KMS-11 (cell line): ENCODE results near the gene LARP4B.

Source experiments
- H2AFZ ChIP-seq: fragments of 200-600 bp; sonication (generic); 2 replicates; pipeline ENCODE4 v1.6.1; 2016; ENCODE audit warnings: antibody characterized with exemption, mixed run types, low read depth
- H3K27ac ChIP-seq: fragments of 200-600 bp; sonication (generic); 2 replicates; pipeline ENCODE4 v1.6.1; 2016; ENCODE audit warnings: mild to moderate bottlenecking, mixed run types
- H3K27me3 ChIP-seq: fragments of 200-600 bp; sonication (generic); 2 replicates; pipeline ENCODE4 v1.6.1; 2017; ENCODE audit warnings: mild to moderate bottlenecking, low read depth, mixed run types, moderate library complexity; ENCODE audit not compliant: insufficient read depth
- H3K36me3 ChIP-seq: fragments of 200-600 bp; sonication (generic); 2 replicates; pipeline ENCODE4 v1.6.1; 2017; ENCODE audit warnings: mild to moderate bottlenecking, mixed run types; ENCODE audit not compliant: insufficient read depth
- H3K4me1 ChIP-seq: fragments of 200-600 bp; sonication (generic); 2 replicates; pipeline ENCODE4 v1.6.1; 2016; ENCODE audit warnings: mild to moderate bottlenecking, low read depth, mixed run types; ENCODE audit not compliant: poor library complexity, severe bottlenecking
- H3K4me2 ChIP-seq: fragments of 200-600 bp; sonication (generic); 2 replicates; pipeline ENCODE4 v1.7.0; 2016; ENCODE audit warnings: mild to moderate bottlenecking, mixed run types
- H3K4me3 ChIP-seq: fragments of 200-600 bp; sonication (generic); IDR thresholded peaks from 2 replicates; pipeline ENCODE4 v1.6.1; 2017; ENCODE audit warnings: low read depth, low read length, mixed read lengths; ENCODE audit not compliant: insufficient read depth
- H3K79me2 ChIP-seq: fragments of 200-600 bp; sonication (generic); 2 replicates; pipeline ENCODE4 v1.6.1; 2016; ENCODE audit warnings: low read depth, mixed run types; ENCODE audit not compliant: insufficient read depth
- H3K9ac ChIP-seq: fragments of 200-600 bp; sonication (generic); 2 replicates; pipeline ENCODE4 v1.6.1; 2016; ENCODE audit warnings: mild to moderate bottlenecking, mixed run types
- H4K20me1 ChIP-seq: fragments of 200-600 bp; sonication (generic); 2 replicates; pipeline ENCODE4 v1.6.1; 2016; ENCODE audit warnings: mild to moderate bottlenecking, mixed run types; ENCODE audit not compliant: insufficient read depth
- CTCF ChIP-seq: fragments of 200-600 bp; sonication (generic); conservative IDR thresholded peaks from 2 replicates; pipeline ENCODE4 v1.6.1; 2017; ENCODE audit warnings: low read depth, mild to moderate bottlenecking, antibody characterized with exemption, low read length, moderate library complexity, mixed read lengths

The LARP4B gene

GRCh38 chr10:963186-963585 lies 31.7 kb upstream of the LARP4B start:
- no peak for TF ChIP-seq CTCF
- H3K36me3 ChIP-seq: no peaks in the 10 kb centered on the region
- H3K4me2 ChIP-seq: no peak overlapping the region
- no peak overlapping the region for H3K9ac ChIP-seq
- H3K27me3 ChIP-seq: no peaks in the 10 kb centered on the region
- H3K27ac ChIP-seq: no peak overlapping the region
- H3K4me3 ChIP-seq: no peak overlapping the region
- no peak overlapping the region for H2AFZ ChIP-seq
- H4K20me1 ChIP-seq: no peaks in the 10 kb centered on the region
- no peaks in the 10 kb centered on the region for H3K4me1 ChIP-seq
- H3K79me2 ChIP-seq: no peaks in the 10 kb centered on the region

GRCh38 chr10:962342-962741 lies 30.8 kb upstream of the LARP4B start:
- H3K36me3 ChIP-seq: no peaks in the 10 kb centered on the region
- no peaks in the 10 kb centered on the region for H3K27me3 ChIP-seq
- no peaks in the 10 kb centered on the region for H4K20me1 ChIP-seq
- H2AFZ ChIP-seq: no peak overlapping the region
- H3K9ac ChIP-seq: no peak overlapping the region
- TF ChIP-seq CTCF: no peak
- H3K79me2 ChIP-seq: no peaks in the 10 kb centered on the region
- no peaks in the 10 kb centered on the region for H3K4me1 ChIP-seq
- no peak overlapping the region for H3K4me3 ChIP-seq
- H3K4me2 ChIP-seq: no peak overlapping the region
- H3K27ac ChIP-seq: no peak overlapping the region

GRCh38 chr10:958856-959255 lies 27.4 kb upstream of the LARP4B start:
- H4K20me1 ChIP-seq: no peaks in the 10 kb centered on the region
- H3K4me2 ChIP-seq: no peak overlapping the region
- no peak overlapping the region for H2AFZ ChIP-seq
- no peaks in the 10 kb centered on the region for H3K79me2 ChIP-seq
- no peak overlapping the region for H3K4me3 ChIP-seq
- no peaks in the 10 kb centered on the region for H3K4me1 ChIP-seq
- H3K36me3 ChIP-seq: no peaks in the 10 kb centered on the region
- no peak overlapping the region for H3K9ac ChIP-seq
- TF ChIP-seq CTCF: no peak
- no peaks in the 10 kb centered on the region for H3K27me3 ChIP-seq
- H3K27ac ChIP-seq: no peak overlapping the region

- H3K4me1 ChIP-seq: no peaks in the 10 kb centered on the region
- H3K27me3 ChIP-seq: no peaks in the 10 kb centered on the region
- H3K9ac ChIP-seq: no peak overlapping the region
- H2AFZ ChIP-seq: no peak overlapping the region
- H3K27ac ChIP-seq: no peak overlapping the region
- no peak overlapping the region for H3K4me2 ChIP-seq
- H4K20me1 ChIP-seq: no peaks in the 10 kb centered on the region
- no peaks in the 10 kb centered on the region for H3K79me2 ChIP-seq
- no peaks in the 10 kb centered on the region for H3K36me3 ChIP-seq
- H3K4me3 ChIP-seq: no peak overlapping the region
- no peak for TF ChIP-seq CTCF
Measured at GRCh38 chr10:958106-958505, 26.6 kb upstream of the LARP4B start.

GRCh38 chr10:955820-956217 lies 24.3 kb upstream of the LARP4B start:
- no peak overlapping the region for H3K27ac ChIP-seq
- H3K9ac ChIP-seq: no peak overlapping the region
- no peak overlapping the region for H3K4me2 ChIP-seq
- H3K79me2 ChIP-seq: no peaks in the 10 kb centered on the region
- H2AFZ ChIP-seq: no peak overlapping the region
- no peaks in the 10 kb centered on the region for H3K36me3 ChIP-seq
- H3K27me3 ChIP-seq: no peaks in the 10 kb centered on the region
- H3K4me3 ChIP-seq: no peak overlapping the region
- TF ChIP-seq CTCF: no peak
- no peaks in the 10 kb centered on the region for H3K4me1 ChIP-seq
- no peaks in the 10 kb centered on the region for H4K20me1 ChIP-seq
